Tongue (tissue), 2 donors: ENCODE measurements around the gene MEIS1. TPM values are rescaled to one million over a fixed set of nuclear protein-coding genes. Genes with fewer than 3 reads are reported as not detected.

Experiments used
- DNase-seq: peaks from one replicate; pipeline ENCODE4 v3.0.0-alpha.2; 2015
- total RNA-seq: library from RNA; depleted of rRNA; stranded (reverse); fragments of >200 nt; gene quantifications from one replicate; pipeline ENCODE4 v1.2.3, GENCODE V29; 2014

Gene MEIS1
- total RNA-seq, 1 donor from 2014 or later = 72.7 TPM

DNA sequence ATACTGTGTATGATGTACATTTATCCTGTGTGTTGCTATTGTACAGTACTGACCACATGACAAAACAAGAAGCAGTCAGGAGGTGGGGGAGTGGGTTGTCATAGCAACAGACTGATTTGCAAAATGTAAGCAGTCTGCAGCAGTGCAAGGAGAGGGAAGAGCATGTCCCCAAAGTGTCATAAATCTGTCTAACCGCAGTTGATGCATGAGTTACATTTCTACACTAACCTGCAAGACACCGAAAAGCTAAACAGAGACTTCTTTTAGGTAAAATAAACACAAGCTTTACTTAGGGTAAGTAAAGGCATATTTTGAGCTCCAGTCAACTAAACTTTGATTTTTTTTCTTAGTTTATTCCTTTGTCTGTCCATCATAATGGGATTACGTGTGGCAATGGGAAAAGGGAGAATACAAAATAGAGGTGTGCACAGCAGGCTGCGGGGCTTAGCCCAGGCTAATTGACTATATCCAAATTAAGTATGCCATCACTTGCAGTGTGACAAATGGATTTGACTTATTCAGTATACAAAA is 134.5 kb downstream of the MEIS1 start:
- DNase-seq = peak; percentile 71

- DNase-seq = no peak
Observed at GRCh38 chr2:66569974-66570373, 135.0 kb downstream of the MEIS1 start.

- DNase-seq = no peak
Observed at GRCh38 chr2:66570471-66570870, 135.5 kb downstream of the MEIS1 start.

- no peak for DNase-seq
Observed at GRCh38 chr2:66571918-66572317, 137.0 kb downstream of the MEIS1 start.

DNA sequence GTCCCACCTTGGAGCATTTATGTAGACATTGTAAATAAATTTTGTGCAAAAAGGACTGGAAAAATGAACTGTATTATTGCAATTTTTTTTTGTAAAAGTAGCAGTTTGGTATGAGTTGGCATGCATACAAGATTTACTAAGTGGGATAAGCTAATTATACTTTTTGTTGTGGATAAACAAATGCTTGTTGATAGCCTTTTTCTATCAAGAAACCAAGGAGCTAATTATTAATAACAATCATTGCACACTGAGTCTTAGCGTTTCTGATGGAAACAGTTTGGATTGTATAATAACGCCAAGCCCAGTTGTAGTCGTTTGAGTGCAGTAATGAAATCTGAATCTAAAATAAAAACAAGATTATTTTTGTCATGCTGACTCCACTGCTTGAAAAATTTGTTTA is 137.5 kb downstream of the MEIS1 start:
- no peak for DNase-seq

DNA sequence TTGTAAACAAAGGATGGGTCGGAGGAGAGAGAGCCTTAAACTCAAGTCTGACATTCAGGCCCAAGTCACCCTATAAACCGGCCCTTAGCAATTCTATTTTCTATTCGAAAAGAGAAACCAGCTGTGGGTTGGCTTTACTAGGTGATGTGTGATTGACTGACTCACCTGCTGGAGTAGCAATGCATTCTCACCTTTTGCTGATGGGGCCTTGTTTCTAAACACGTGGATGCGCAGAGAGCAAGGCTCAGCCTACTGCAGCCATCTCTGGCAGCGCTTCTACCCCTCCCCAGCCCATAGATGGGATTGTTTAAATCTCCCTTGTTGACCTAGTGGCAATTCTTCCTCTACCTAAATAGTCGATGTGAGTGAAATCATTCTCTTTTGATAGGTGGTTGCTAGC is 138.5 kb downstream of the MEIS1 start:
- DNase-seq = no peak

GRCh38 chr2:66573821-66574233 is 138.9 kb downstream of the MEIS1 start:
- DNase-seq = peak; percentile 35

DNA sequence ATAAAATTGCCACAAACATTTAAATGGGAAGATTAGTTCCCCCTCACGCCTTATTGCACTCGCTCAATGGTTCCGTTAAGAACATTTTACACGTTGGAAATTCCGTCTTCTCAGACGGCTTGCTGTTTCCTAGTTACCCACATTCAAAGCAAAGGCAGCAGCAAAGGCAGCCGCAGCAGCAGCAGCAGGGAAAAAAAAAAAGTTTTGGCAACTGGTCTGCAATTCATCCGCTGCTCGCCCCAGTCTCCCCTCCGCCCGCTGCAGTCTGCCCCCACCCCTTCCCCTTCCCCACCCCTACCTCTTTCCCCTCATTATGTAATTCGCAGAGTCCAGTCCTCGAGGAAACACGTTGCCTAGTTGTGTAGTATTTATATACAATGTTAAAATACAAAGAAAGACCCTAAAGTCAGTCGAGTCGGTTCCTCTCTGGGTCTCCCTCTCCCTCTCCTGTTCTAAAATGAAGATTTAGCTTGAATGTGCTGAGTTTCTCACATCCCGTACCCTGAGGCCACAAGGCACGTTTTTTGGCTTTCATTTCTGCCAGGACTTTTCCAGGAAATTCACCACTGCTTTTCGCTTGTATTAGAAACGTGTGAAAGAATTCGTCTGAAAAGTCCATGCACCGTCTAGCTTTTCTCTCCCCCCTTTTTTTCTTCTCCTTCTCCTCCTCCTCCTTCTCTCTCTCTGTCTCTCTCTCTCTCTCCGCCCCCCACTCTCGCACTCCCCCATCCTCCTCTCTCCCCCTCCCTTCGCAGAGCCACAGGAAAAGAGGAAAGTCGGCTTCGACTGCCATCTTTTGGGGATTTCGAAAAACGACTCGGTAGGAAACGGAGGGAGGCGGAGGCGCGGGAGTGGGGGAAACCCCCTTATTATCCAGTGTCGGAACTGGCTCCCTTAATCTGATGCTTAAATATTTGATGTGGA is 140.0 kb downstream of the MEIS1 start:
- DNase-seq = peak; percentile 96

DNA sequence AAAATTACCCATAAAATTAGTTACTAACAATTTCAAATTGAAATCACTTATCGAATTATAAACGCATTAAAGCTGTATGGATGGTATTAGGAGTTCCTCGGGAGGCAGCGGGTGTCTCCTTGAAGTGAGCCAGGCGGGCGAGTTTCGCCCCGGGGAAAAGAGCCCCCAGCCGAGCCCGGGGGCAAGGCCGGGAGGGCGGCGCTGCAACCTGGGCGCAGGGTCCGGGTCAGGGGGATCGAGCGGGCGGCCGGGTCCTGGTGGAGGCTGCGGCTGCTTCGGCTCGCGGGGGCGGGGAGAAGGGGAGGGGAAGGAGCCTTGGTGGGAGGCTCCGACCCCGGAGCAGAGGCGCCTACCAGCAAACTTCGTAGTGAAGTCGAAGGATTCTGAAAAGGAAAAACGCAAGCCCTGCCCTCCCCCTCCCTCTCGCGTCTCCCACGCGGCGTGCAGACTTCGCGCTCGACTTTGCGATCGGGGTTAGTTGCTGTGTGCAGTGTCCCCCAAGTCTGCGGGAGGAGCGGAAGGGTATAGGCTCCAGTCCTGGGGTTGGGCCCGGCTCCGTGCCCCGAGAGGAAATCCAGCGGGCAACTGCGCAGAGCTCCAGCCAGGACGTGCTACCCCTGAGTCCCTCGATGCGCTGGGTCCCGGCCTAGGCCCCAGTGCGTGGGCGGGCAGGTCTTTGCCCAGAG is 140.8 kb downstream of the MEIS1 start:
- DNase-seq = peak; percentile 73

- no peak for DNase-seq
Observed at GRCh38 chr2:66576311-66576560, 141.3 kb downstream of the MEIS1 start.

GRCh38 chr2:66576561-66577320 is 141.8 kb downstream of the MEIS1 start:
- peak; percentile 71 for DNase-seq

DNA sequence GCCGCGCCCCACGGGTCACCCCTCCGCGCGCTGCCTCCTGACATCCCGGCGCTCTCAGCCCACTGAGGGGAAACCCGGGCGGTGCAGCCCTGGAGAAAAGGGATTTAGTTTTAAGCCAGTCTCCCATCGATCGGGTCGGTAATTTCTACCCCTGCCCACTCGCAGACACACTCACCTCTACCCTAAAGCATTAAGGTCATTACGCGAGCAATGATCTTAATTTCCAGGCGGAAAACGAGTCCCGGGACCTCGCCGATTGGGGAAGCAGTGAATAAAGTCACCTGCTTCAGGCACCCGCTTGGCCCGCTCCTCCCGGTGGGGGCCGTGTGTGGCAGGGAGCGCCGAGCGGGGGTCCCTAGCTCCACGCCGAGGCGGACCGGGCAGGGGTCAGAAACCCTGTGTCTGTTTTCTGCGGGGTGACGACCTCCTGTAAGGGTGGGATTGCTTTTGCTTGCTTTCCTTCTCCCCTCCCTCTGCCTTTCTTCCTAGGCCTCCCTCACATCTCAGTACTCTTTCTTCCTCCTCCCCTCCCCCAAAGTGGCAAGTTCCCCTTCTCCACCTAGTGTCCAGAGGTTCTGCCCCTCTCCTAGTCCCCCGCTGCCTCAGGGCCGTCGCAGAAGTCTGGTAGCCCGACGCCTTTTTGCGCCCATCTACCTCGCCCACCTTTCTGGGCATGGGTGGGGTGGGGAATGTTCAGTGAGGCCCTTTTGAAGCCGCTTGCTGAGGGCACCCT is 142.6 kb downstream of the MEIS1 start:
- peak; percentile 49 for DNase-seq

DNA sequence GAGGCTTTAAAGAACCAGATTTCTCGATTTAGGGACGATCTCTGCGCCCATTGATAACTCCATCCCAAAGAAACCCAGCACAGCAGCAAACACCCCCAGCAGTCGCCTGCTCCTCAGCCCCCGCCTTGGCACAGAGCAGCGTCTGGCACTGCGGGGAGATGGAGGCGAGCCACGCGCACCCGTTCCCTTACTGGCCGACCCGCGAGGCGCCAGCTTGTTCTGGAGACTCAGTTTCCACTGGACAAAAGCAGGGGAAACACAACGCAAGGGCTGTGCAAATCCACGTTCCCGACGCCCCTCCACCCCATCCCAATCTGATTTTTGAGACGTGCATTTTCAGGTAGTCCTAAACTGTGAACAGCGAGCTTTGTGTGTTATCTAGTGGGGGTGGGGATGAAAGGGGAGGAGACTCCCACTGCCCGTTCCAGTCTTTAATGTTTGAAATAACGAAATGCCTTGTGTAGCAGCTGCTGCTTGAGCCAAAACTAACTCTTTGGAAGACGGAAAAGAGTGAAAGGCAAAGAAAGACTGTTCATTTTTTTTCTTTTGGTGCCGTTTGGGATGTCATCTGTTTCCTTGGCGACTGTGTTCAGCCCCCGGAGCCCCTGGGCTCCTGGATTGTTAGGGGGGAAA is 143.2 kb downstream of the MEIS1 start:
- no peak for DNase-seq

- DNase-seq = peak; percentile 67
Observed at GRCh38 chr2:66578687-66579106, 143.8 kb downstream of the MEIS1 start.

DNA sequence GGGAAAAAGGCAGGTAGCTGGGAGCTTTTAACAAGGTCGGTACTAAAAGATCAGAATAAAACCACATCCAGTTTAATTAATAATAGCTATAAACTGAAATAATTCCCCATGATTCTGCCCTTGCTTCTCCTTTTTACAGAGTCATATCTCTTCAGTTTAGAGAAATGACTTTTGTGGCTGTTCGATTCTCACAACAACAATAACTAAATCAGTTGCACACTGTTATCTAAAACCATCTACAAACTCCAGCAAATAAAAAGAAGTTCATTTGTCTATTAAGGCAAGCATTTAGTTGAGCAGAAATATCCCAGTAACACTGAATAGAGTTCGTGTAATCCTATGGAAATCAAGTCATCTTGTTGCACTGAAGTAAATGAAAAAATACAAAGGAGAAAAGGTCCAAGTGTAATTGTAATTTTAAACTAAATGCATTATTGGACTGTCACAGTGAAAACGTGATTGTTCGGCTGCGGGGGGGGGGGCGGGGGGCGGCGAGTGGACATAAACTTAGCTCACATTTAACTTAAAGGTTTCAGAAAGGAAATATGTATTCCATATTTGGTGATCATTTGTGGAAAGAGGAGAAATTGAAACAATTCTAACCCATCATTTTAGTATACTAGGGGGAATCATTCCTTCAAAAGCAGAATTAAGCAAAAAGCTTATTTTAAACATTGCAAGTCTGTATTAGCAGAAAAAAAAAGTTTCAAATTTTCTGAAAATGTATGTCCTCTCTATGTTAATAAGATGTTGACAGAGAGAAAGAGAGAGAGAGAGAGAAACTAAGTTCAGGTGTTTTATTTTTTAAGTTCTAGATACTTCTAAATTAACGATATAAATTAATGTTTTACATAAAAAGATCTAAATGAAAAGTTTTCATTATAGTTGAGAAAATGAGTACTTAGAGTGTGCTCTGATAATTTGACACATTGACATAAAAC is 144.5 kb downstream of the MEIS1 start:
- DNase-seq = peak; percentile 47

- peak; percentile 57 for DNase-seq
Observed at GRCh38 chr2:66580166-66581049, 145.5 kb downstream of the MEIS1 start.

GRCh38 chr2:66581339-66582103 is 146.6 kb downstream of the MEIS1 start:
- DNase-seq = peak; percentile 58
